Chondrocyte (in vitro differentiated cells): ENCODE results near the gene SNTG2. TPM values are rescaled to one million over a fixed set of nuclear protein-coding genes. Genes with fewer than 3 reads are reported as not detected.
"Not testable (repeated sequence)": the region's sequence is repeated elsewhere in the genome, so short reads cannot be mapped to it uniquely, and the experiment has no call there.

Source experiments
- DNase-seq: peaks from one replicate; pipeline ENCODE4 v3.0.0; 2021; ENCODE audit warnings: mixed read lengths, low spot score
- H3K27ac Mint-ChIP-seq: one replicate; pipeline ENCODE4 v1.8.0; 2021; ENCODE audit warnings: mild to moderate bottlenecking, moderate library complexity, mixed read lengths; ENCODE audit not compliant: unreplicated experiment
- H3K27me3 Mint-ChIP-seq: 2 replicates; pipeline ENCODE4 v1.8.0; 2021; ENCODE audit warnings: low read depth, mixed read lengths
- H3K36me3 Mint-ChIP-seq: 2 replicates; pipeline ENCODE4 v1.8.0; 2021; ENCODE audit warnings: low read depth, mixed read lengths
- H3K4me1 Mint-ChIP-seq: 2 replicates; pipeline ENCODE4 v1.8.0; 2021; ENCODE audit warnings: low read depth, mild to moderate bottlenecking, mixed read lengths
- H3K4me3 Mint-ChIP-seq: one replicate; pipeline ENCODE4 v1.8.0; 2021; ENCODE audit warnings: mild to moderate bottlenecking, moderate library complexity, mixed read lengths; ENCODE audit not compliant: unreplicated experiment
- H3K9me3 Mint-ChIP-seq: 2 replicates; pipeline ENCODE4 v1.8.0; 2021; ENCODE audit warnings: low read depth, mixed read lengths
- CTCF ChIP-seq: fragments of 200-600 bp; sonication (generic); IDR thresholded peaks from 2 replicates; pipeline ENCODE4 v1.5.0; 2021; ENCODE audit warnings: antibody characterized with exemption, mild to moderate bottlenecking, moderate library complexity
- total RNA-seq: library from RNA; stranded (reverse); gene quantifications from 3 replicates; pipeline ENCODE4 v1.2.1, GENCODE V29; 2021

Gene SNTG2
- total RNA-seq, 1 donor from 2014 or later, result not detected

GRCh38 chr2:1378456-1379150, 428.0 kb downstream of the SNTG2 start:
- Mint-ChIP-seq H3K4me3 (no peak overlapping the region), H3K4me1 (no peaks in the 10 kb centered on the region), H3K27me3 (peaks cover 12% of the 10 kb centered on the region), H3K9me3 (peaks cover 2% of the 10 kb centered on the region), H3K27ac (no peak overlapping the region), H3K36me3 (no peaks in the 10 kb centered on the region)
- DNase-seq, result no peak
- no peak for TF ChIP-seq CTCF

- Mint-ChIP-seq H3K36me3 (no peaks in the 10 kb centered on the region), H3K27me3 (peaks cover 18% of the 10 kb centered on the region), H3K4me1 (no peaks in the 10 kb centered on the region), H3K27ac (no peak overlapping the region), H3K9me3 (peaks cover 2% of the 10 kb centered on the region), H3K4me3 (no peak overlapping the region)
- DNase-seq, result no peak
- no peak for TF ChIP-seq CTCF
Observed at GRCh38 chr2:1381644-1382043, 431.0 kb downstream of the SNTG2 start.

GRCh38 chr2:1387954-1388725, 437.5 kb downstream of the SNTG2 start:
- peaks cover 12% of the 10 kb centered on the region for H3K27me3 Mint-ChIP-seq
- not testable (repeated sequence) for H3K9me3 Mint-ChIP-seq, H3K4me1 Mint-ChIP-seq, H3K27ac Mint-ChIP-seq, H3K4me3 Mint-ChIP-seq, H3K36me3 Mint-ChIP-seq, DNase-seq

GRCh38 chr2:1390118-1390517, 439.5 kb downstream of the SNTG2 start:
- not testable (repeated sequence) for DNase-seq, H3K4me3 Mint-ChIP-seq, H3K36me3 Mint-ChIP-seq, H3K4me1 Mint-ChIP-seq, H3K27ac Mint-ChIP-seq, H3K9me3 Mint-ChIP-seq
- peaks cover 12% of the 10 kb centered on the region for H3K27me3 Mint-ChIP-seq

GRCh38 chr2:1393321-1393720, 442.7 kb downstream of the SNTG2 start:
- H3K27ac Mint-ChIP-seq, result no peak overlapping the region
- TF ChIP-seq CTCF, result no peak
- H3K4me1 Mint-ChIP-seq, result no peaks in the 10 kb centered on the region
- H3K4me3 Mint-ChIP-seq, result no peak overlapping the region
- DNase-seq, result no peak
- H3K27me3 Mint-ChIP-seq, result peaks cover 5% of the 10 kb centered on the region
- no peaks in the 10 kb centered on the region for H3K36me3 Mint-ChIP-seq
- peaks cover 4% of the 10 kb centered on the region for H3K9me3 Mint-ChIP-seq

GRCh38 chr2:1394709-1395408, 444.2 kb downstream of the SNTG2 start:
- peaks cover 4% of the 10 kb centered on the region for H3K9me3 Mint-ChIP-seq
- no peak for DNase-seq
- H3K4me1 Mint-ChIP-seq, result no peaks in the 10 kb centered on the region
- H3K27ac Mint-ChIP-seq, result no peak overlapping the region
- H3K4me3 Mint-ChIP-seq, result no peak overlapping the region
- peaks cover 5% of the 10 kb centered on the region for H3K27me3 Mint-ChIP-seq
- no peak for TF ChIP-seq CTCF
- H3K36me3 Mint-ChIP-seq, result no peaks in the 10 kb centered on the region
